GM23338 (cell line): Measurements from ENCODE around the gene CYTH3.

Source experiments
- CREB1 ChIP-seq: fragments of 250-450 bp; sonication (Bioruptor Pico); IDR thresholded peaks from 2 replicates; pipeline ENCODE4 v1.5.0; 2020; ENCODE audit warnings: low read depth, mild to moderate bottlenecking, moderate library complexity
- EZH2 ChIP-seq: fragments of 200-600 bp; sonication (generic); IDR thresholded peaks from one replicate; pipeline ENCODE4 v1.8.0; 2017; ENCODE audit warnings: antibody characterized with exemption, mild to moderate bottlenecking, low read depth; ENCODE audit not compliant: unreplicated experiment
- EZH2phosphoT487 ChIP-seq: fragments of 200-600 bp; sonication (generic); IDR thresholded peaks from one replicate; pipeline ENCODE4 v1.8.1; 2018; ENCODE audit warnings: antibody characterized with exemption; ENCODE audit not compliant: unreplicated experiment
- JUNB ChIP-seq: IDR thresholded peaks from one replicate; pipeline ENCODE4 v1.6.1; 2016; ENCODE audit warnings: antibody characterized with exemption; ENCODE audit not compliant: unreplicated experiment
- NANOG ChIP-seq: IDR thresholded peaks from 2 replicates; pipeline ENCODE4 v1.6.1; 2016; ENCODE audit warnings: antibody characterized with exemption, borderline replicate concordance
- POLR2AphosphoS5 ChIP-seq: IDR thresholded peaks from 2 replicates; pipeline ENCODE4 v1.6.1; 2016; ENCODE audit warnings: antibody characterized with exemption, low read depth
- STAT1 ChIP-seq: IDR thresholded peaks from one replicate; pipeline ENCODE4 v1.6.1; 2016; ENCODE audit warnings: antibody characterized with exemption; ENCODE audit not compliant: unreplicated experiment
- TF ChIP-seq, protein P1 (sequence below), 2 experiments: fragments of 200-600 bp in 1 of 2; sonication (generic) in 1 of 2; conservative IDR thresholded peaks; 2 replicates each; pipeline versions ENCODE4 v1.5.1 to v1.6.1; 2016 to 2017; ENCODE audit warnings: antibody characterized with exemption in 2 of 2, low read depth in 2 of 2, mild to moderate bottlenecking in 2 of 2, moderate library complexity in 1 of 2
- TF ChIP-seq, protein P2 (sequence below): IDR thresholded peaks from one replicate; pipeline ENCODE4 v1.6.1; 2018; ENCODE audit warnings: antibody characterized with exemption; ENCODE audit not compliant: unreplicated experiment
- TF ChIP-seq, protein P3 (sequence below): fragments of 250-450 bp; sonication (Bioruptor Pico); IDR thresholded peaks from 2 replicates; pipeline ENCODE4 v1.5.0; 2020; ENCODE audit warnings: mild to moderate bottlenecking, moderate library complexity
- TF ChIP-seq, protein P4 (sequence below): IDR thresholded peaks from 2 replicates; pipeline ENCODE4 v1.6.1; 2016; ENCODE audit warnings: antibody characterized with exemption

DNA sequence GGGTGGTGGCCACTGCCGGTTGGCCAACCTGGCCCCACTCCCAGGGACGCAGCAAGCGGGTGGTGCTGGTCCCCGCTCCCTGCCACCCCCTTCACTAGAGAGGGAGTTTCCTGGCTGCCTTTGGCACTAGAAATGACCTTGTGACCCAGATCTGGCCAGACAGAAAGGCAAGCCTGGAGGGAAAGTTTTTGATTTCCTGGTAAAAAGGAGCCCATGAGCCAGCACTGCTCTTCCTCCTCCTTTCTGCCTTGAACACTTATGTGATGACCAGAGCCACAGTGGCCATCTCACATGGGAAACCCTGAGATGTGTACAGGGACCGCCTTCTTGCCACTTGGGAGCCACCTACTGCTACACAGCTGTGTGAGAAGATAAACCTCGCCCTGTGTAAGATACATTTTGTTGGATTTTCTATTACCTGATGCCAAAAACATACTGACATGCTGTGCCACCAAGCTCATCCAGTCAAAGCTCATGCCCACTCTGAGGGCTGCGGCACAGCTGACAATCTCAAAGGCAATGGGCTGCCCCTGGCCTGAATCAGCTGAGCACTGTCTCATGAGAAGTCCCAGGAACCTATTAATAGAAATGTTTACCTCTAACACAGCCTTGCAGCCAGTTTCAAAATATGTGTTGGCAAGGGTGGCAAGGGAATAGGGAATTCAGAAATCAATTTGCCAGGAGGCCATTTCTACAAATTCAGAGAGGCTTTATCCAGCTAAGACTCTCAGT is 94.0 kb downstream of the CYTH3 start:
- TF ChIP-seq, protein P1, sequence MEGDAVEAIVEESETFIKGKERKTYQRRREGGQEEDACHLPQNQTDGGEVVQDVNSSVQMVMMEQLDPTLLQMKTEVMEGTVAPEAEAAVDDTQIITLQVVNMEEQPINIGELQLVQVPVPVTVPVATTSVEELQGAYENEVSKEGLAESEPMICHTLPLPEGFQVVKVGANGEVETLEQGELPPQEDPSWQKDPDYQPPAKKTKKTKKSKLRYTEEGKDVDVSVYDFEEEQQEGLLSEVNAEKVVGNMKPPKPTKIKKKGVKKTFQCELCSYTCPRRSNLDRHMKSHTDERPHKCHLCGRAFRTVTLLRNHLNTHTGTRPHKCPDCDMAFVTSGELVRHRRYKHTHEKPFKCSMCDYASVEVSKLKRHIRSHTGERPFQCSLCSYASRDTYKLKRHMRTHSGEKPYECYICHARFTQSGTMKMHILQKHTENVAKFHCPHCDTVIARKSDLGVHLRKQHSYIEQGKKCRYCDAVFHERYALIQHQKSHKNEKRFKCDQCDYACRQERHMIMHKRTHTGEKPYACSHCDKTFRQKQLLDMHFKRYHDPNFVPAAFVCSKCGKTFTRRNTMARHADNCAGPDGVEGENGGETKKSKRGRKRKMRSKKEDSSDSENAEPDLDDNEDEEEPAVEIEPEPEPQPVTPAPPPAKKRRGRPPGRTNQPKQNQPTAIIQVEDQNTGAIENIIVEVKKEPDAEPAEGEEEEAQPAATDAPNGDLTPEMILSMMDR (conservative IDR thresholded peaks at IDR 0.05; ENCODE audit: low read depth in 2 of 2) = no peak
- TF ChIP-seq EZH2phosphoT487 = no peak
- no peak for TF ChIP-seq EZH2
- TF ChIP-seq JUNB = no peak
- TF ChIP-seq POLR2AphosphoS5 = no peak
- TF ChIP-seq, protein P2, sequence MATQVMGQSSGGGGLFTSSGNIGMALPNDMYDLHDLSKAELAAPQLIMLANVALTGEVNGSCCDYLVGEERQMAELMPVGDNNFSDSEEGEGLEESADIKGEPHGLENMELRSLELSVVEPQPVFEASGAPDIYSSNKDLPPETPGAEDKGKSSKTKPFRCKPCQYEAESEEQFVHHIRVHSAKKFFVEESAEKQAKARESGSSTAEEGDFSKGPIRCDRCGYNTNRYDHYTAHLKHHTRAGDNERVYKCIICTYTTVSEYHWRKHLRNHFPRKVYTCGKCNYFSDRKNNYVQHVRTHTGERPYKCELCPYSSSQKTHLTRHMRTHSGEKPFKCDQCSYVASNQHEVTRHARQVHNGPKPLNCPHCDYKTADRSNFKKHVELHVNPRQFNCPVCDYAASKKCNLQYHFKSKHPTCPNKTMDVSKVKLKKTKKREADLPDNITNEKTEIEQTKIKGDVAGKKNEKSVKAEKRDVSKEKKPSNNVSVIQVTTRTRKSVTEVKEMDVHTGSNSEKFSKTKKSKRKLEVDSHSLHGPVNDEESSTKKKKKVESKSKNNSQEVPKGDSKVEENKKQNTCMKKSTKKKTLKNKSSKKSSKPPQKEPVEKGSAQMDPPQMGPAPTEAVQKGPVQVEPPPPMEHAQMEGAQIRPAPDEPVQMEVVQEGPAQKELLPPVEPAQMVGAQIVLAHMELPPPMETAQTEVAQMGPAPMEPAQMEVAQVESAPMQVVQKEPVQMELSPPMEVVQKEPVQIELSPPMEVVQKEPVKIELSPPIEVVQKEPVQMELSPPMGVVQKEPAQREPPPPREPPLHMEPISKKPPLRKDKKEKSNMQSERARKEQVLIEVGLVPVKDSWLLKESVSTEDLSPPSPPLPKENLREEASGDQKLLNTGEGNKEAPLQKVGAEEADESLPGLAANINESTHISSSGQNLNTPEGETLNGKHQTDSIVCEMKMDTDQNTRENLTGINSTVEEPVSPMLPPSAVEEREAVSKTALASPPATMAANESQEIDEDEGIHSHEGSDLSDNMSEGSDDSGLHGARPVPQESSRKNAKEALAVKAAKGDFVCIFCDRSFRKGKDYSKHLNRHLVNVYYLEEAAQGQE = no peak
- TF ChIP-seq CREB1 (CRISPR knock-in tag) = no peak
- no peak for TF ChIP-seq NANOG
- TF ChIP-seq STAT1 = no peak
- TF ChIP-seq, protein P3, sequence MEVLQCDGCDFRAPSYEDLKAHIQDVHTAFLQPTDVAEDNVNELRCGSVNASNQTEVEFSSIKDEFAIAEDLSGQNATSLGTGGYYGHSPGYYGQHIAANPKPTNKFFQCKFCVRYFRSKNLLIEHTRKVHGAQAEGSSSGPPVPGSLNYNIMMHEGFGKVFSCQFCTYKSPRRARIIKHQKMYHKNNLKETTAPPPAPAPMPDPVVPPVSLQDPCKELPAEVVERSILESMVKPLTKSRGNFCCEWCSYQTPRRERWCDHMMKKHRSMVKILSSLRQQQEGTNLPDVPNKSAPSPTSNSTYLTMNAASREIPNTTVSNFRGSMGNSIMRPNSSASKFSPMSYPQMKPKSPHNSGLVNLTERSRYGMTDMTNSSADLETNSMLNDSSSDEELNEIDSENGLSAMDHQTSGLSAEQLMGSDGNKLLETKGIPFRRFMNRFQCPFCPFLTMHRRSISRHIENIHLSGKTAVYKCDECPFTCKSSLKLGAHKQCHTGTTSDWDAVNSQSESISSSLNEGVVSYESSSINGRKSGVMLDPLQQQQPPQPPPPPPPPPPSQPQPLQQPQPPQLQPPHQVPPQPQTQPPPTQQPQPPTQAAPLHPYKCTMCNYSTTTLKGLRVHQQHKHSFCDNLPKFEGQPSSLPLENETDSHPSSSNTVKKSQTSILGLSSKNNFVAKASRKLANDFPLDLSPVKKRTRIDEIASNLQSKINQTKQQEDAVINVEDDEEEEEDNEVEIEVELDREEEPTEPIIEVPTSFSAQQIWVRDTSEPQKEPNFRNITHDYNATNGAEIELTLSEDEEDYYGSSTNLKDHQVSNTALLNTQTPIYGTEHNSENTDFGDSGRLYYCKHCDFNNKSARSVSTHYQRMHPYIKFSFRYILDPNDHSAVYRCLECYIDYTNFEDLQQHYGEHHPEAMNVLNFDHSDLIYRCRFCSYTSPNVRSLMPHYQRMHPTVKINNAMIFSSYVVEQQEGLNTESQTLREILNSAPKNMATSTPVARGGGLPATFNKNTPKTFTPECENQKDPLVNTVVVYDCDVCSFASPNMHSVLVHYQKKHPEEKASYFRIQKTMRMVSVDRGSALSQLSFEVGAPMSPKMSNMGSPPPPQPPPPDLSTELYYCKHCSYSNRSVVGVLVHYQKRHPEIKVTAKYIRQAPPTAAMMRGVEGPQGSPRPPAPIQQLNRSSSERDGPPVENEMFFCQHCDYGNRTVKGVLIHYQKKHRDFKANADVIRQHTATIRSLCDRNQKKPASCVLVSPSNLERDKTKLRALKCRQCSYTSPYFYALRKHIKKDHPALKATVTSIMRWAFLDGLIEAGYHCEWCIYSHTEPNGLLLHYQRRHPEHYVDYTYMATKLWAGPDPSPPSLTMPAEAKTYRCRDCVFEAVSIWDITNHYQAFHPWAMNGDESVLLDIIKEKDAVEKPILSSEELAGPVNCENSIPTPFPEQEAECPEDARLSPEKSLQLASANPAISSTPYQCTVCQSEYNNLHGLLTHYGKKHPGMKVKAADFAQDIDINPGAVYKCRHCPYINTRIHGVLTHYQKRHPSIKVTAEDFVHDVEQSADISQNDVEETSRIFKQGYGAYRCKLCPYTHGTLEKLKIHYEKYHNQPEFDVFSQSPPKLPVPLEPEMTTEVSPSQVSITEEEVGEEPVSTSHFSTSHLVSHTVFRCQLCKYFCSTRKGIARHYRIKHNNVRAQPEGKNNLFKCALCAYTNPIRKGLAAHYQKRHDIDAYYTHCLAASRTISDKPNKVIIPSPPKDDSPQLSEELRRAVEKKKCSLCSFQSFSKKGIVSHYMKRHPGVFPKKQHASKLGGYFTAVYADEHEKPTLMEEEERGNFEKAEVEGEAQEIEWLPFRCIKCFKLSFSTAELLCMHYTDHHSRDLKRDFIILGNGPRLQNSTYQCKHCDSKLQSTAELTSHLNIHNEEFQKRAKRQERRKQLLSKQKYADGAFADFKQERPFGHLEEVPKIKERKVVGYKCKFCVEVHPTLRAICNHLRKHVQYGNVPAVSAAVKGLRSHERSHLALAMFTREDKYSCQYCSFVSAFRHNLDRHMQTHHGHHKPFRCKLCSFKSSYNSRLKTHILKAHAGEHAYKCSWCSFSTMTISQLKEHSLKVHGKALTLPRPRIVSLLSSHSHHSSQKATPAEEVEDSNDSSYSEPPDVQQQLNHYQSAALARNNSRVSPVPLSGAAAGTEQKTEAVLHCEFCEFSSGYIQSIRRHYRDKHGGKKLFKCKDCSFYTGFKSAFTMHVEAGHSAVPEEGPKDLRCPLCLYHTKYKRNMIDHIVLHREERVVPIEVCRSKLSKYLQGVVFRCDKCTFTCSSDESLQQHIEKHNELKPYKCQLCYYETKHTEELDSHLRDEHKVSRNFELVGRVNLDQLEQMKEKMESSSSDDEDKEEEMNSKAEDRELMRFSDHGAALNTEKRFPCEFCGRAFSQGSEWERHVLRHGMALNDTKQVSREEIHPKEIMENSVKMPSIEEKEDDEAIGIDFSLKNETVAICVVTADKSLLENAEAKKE (CRISPR knock-in tag) = no peak
- TF ChIP-seq, protein P4, sequence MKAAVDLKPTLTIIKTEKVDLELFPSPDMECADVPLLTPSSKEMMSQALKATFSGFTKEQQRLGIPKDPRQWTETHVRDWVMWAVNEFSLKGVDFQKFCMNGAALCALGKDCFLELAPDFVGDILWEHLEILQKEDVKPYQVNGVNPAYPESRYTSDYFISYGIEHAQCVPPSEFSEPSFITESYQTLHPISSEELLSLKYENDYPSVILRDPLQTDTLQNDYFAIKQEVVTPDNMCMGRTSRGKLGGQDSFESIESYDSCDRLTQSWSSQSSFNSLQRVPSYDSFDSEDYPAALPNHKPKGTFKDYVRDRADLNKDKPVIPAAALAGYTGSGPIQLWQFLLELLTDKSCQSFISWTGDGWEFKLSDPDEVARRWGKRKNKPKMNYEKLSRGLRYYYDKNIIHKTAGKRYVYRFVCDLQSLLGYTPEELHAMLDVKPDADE = no peak
